PFSK-1 (cell line): ENCODE results near the gene PITRM1.

Experiments used
- POLR2AphosphoS5 ChIP-seq: IDR thresholded peaks from 2 replicates; pipeline ENCODE4 v1.6.1; 2012; ENCODE audit warnings: low read depth, mild to moderate bottlenecking, control low read depth, low read length, moderate library complexity
- REST ChIP-seq, 2 experiments: IDR thresholded peaks; 2 replicates each; pipeline versions ENCODE4 v1.6.1 to v1.8.0; 2011 to 2012; ENCODE audit warnings: low read depth in 2 of 2, low read length in 2 of 2, control low read depth in 1 of 2, inconsistent platforms in 1 of 2, mild to moderate bottlenecking in 1 of 2, moderate library complexity in 1 of 2; ENCODE audit not compliant: insufficient read depth in 1 of 2
- SIN3A ChIP-seq: IDR thresholded peaks from 2 replicates; pipeline ENCODE4 v1.6.1; 2012; ENCODE audit warnings: mild to moderate bottlenecking, low read length, moderate library complexity, borderline replicate concordance; ENCODE audit not compliant: insufficient read depth
- TAF1 ChIP-seq: IDR thresholded peaks from 2 replicates; pipeline ENCODE4 v1.6.1; 2012; ENCODE audit warnings: low read length, control low read depth, borderline replicate concordance; ENCODE audit not compliant: insufficient read depth

DNA sequence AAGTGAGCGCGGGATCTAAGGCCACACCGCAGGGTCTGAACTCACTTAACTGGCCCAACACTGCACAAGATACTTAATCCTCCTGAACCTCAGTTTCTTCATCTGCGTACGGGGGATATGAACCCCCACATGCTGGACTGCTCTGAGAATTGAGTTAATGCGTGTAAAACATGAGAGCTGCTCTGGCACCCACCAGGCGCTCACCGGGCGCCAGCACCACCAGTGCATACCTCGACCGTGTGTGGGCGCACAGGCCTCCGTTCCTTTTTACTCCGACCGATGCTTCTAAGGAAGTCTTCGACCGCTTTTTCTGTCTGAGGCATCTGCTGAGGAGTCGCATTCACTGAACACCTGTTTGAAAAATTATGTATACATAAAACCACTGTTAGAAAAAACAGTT lies 27.2 kb downstream of the PITRM1 start:
- TF ChIP-seq POLR2AphosphoS5 (no peak), REST (IDR thresholded peaks at IDR 0.05; ENCODE audit: insufficient read depth in 1 of 2, low read depth in 2 of 2, low read length in 2 of 2) (no peak), SIN3A (no peak), TAF1 (no peak)
